Measurements from ENCODE around the gene AZI2.

AZI2 gene

DNA sequence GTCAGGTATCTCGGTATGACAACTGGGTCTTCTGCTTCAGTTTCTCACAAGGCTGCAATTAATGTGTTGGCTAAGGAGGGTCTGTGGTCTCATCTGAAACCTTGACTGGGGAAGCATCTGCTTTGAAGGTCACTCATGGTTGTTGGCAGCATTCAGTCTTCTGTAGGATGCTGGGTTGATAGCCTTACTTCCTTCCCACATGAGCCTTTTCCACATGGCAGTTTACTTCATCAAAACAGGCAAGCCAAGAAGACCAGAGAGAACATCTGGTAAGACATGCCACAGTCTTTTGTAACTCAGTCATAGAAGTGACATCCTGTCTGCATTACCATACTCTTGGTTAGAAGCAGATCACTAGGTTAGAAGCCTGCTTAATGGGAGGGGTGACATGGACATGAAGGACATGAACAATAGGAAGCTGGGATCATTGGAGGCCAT lies 57.7 kb downstream of the AZI2 start:
- Mint-ChIP-seq H3K36me3 (peaks cover 11 to 20% of the 10 kb centered on the region in 2 donors), H3K27me3 (no peaks in the 10 kb centered on the region), H3K9me3 (no peaks in the 10 kb centered on the region), H3K4me1 (peaks cover 6% of the 10 kb centered on the region in 2 donors), H3K27ac (no peak overlapping the region), H3K4me3 (no peak overlapping the region)
- DNase-seq = no peak
- no peak for ATAC-seq (replicated peaks)

GRCh38 chr3:28287046-28287445 lies 61.6 kb downstream of the AZI2 start:
- Mint-ChIP-seq H3K27me3 (no peaks in the 10 kb centered on the region), H3K27ac (no peak overlapping the region), H3K4me3 (no peak overlapping the region), H3K9me3 (no peaks in the 10 kb centered on the region), H3K4me1 (peaks cover 2 to 6% of the 10 kb centered on the region in 2 donors), H3K36me3 (peaks cover 11 to 15% of the 10 kb centered on the region in 2 donors)
- ATAC-seq (replicated peaks) (no peak), DNase-seq (no peak)

GRCh38 chr3:28286595-28286994 lies 62.0 kb downstream of the AZI2 start:
- Mint-ChIP-seq H3K4me1 (peaks cover 2 to 6% of the 10 kb centered on the region in 2 donors), H3K27ac (no peak overlapping the region), H3K9me3 (no peaks in the 10 kb centered on the region), H3K27me3 (no peaks in the 10 kb centered on the region), H3K4me3 (no peak overlapping the region), H3K36me3 (peaks cover 8 to 13% of the 10 kb centered on the region in 2 donors)
- peak; percentile 58 to 74 for ATAC-seq (replicated peaks)
- DNase-seq = no peak

DNA sequence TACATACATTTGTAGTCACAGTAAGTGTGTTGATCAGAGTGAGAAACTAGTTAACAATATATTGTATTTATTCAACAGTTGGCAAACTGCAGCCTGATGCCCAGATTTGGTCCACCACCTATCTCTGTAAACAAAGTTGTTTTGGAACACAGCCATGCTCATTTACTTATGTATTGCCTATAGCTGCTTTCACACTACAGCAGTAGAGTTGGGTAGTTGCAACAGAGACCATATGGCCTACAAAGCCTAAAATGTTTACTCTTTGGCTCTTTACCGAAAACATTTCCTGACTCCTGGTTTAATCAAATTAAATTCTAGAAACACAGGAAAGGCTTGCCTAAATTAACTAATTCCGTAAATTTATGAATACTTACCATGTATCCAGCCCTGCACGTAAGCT lies 67.8 kb downstream of the AZI2 start:
- Mint-ChIP-seq H3K4me3 (no peak overlapping the region), H3K27me3 (no peaks in the 10 kb centered on the region), H3K36me3 (peaks cover 9 to 10% of the 10 kb centered on the region in 2 donors), H3K27ac (no peak overlapping the region), H3K4me1 (peaks cover 7 to 15% of the 10 kb centered on the region in 2 donors), H3K9me3 (no peaks in the 10 kb centered on the region)
- DNase-seq (no peak), ATAC-seq (replicated peaks) (no peak)

GRCh38 chr3:28279770-28280169 lies 68.9 kb downstream of the AZI2 start:
- Mint-ChIP-seq H3K4me1 (peaks cover 7 to 17% of the 10 kb centered on the region in 2 donors), H3K4me3 (no peak overlapping the region), H3K9me3 (no peaks in the 10 kb centered on the region), H3K27me3 (no peaks in the 10 kb centered on the region), H3K27ac (no peak overlapping the region), H3K36me3 (peaks cover 19 to 21% of the 10 kb centered on the region in 2 donors)
- DNase-seq (no peak), ATAC-seq (replicated peaks) (no peak)

DNA sequence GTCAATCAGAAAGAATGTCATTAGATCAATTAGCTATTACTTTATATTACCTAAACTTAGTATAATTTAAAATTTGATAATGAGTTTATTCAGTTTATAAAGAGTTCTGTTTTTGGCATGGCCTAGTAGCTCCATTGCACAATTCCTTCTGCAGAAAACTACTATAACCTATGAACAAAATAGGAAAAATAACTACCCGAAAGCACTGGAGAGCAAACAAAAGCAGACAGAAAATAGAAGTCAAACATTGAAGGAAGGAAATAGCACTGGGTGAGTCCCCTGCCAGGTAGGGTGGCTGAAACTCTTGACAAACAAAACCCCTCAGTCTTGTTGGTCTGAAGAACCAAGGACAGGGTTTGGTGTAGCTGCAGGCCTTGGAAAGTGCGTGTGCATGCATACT lies 69.7 kb downstream of the AZI2 start:
- H3K36me3 Mint-ChIP-seq = peaks cover 27% of the 10 kb centered on the region in 2 donors
- H3K9me3 Mint-ChIP-seq = peaks cover under 1 to 4% of the 10 kb centered on the region in 2 donors
- H3K4me1 Mint-ChIP-seq = peaks cover 7 to 22% of the 10 kb centered on the region in 2 donors
- H3K27me3 Mint-ChIP-seq = no peaks in the 10 kb centered on the region
- no peak for DNase-seq
- no peak for ATAC-seq (replicated peaks)
- no peak overlapping the region for H3K27ac Mint-ChIP-seq
- no peak overlapping the region for H3K4me3 Mint-ChIP-seq

DNA sequence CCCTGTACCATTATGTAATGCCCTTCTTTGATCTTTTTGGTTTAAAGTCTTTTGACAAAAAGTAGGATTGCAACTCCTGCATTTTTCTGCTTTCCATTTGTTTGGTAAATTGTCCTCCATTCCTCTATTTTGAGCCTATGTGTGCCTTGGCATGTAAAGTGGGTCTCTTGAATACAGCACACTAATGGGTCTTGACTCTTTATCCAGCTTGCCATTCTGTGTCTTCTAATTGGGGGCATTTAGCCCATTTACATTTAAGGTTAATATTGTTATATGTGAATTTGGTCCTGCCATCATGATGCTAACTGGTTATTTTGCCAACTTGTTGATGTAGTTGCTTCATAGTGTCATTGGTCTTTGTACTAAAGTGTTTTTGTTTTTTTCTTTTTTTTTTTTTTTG lies 74.8 kb downstream of the AZI2 start:
- peaks cover 22 to 24% of the 10 kb centered on the region in 2 donors for H3K9me3 Mint-ChIP-seq
- no peaks in the 10 kb centered on the region for H3K27me3 Mint-ChIP-seq
- H3K36me3 Mint-ChIP-seq = peaks cover 67 to 72% of the 10 kb centered on the region in 2 donors
- ATAC-seq (replicated peaks) = no peak
- no peak overlapping the region for H3K27ac Mint-ChIP-seq
- H3K4me1 Mint-ChIP-seq = peaks cover 15 to 25% of the 10 kb centered on the region in 2 donors
- no peak for DNase-seq
- H3K4me3 Mint-ChIP-seq = no peak overlapping the region

All from stimulated activated naive B cell treated with anti-CD40 and anti-IgM and Interleukin-4, amounts not matched to agents 10 μg/mL and 1 μg/mL and 100 μg/mL, for 72 hours (primary cell).